NT2/D1 (cell line): ENCODE measurements around the gene CRYBG1.

Experiments used
- DNase-seq: peaks from one replicate; pipeline ENCODE4 v3.0.0-alpha.2; 2011; ENCODE audit warnings: low read depth, low spot score
- H3K27me3 ChIP-seq: 2 replicates; pipeline ENCODE4 v1.6.0; 2011; ENCODE audit warnings: mild to moderate bottlenecking; ENCODE audit not compliant: insufficient read length, insufficient read depth
- H3K36me3 ChIP-seq: 2 replicates; pipeline ENCODE4 v1.6.1; 2011; ENCODE audit warnings: mild to moderate bottlenecking, low read length, mixed read lengths; ENCODE audit not compliant: insufficient read depth, insufficient read length
- H3K4me1 ChIP-seq: 2 replicates; pipeline ENCODE4 v1.5.1; 2011; ENCODE audit not compliant: insufficient read depth, insufficient read length
- H3K4me3 ChIP-seq: 2 replicates; pipeline ENCODE4 v1.5.1; 2011; ENCODE audit warnings: low read depth; ENCODE audit not compliant: insufficient read length
- H3K9ac ChIP-seq: 2 replicates; pipeline ENCODE4 v1.6.0; 2011; ENCODE audit warnings: low read depth; ENCODE audit not compliant: insufficient read length
- H3K9me3 ChIP-seq: 2 replicates; pipeline ENCODE4 v1.5.1; 2011; ENCODE audit warnings: mild to moderate bottlenecking, low read length; ENCODE audit not compliant: insufficient read depth
- SUZ12 ChIP-seq: IDR thresholded peaks from 2 replicates; pipeline ENCODE4 v1.6.1; 2011; ENCODE audit not compliant: insufficient read length, insufficient read depth; ENCODE audit errors: extremely low read depth
- YY1 ChIP-seq: IDR thresholded peaks from 2 replicates; pipeline ENCODE4 v1.6.1; 2011; ENCODE audit not compliant: insufficient read length, insufficient read depth
- ZNF274 ChIP-seq: IDR thresholded peaks from 2 replicates; pipeline ENCODE4 v1.6.1; 2011; ENCODE audit warnings: mild to moderate bottlenecking, low read depth, low read length

Gene CRYBG1

DNA sequence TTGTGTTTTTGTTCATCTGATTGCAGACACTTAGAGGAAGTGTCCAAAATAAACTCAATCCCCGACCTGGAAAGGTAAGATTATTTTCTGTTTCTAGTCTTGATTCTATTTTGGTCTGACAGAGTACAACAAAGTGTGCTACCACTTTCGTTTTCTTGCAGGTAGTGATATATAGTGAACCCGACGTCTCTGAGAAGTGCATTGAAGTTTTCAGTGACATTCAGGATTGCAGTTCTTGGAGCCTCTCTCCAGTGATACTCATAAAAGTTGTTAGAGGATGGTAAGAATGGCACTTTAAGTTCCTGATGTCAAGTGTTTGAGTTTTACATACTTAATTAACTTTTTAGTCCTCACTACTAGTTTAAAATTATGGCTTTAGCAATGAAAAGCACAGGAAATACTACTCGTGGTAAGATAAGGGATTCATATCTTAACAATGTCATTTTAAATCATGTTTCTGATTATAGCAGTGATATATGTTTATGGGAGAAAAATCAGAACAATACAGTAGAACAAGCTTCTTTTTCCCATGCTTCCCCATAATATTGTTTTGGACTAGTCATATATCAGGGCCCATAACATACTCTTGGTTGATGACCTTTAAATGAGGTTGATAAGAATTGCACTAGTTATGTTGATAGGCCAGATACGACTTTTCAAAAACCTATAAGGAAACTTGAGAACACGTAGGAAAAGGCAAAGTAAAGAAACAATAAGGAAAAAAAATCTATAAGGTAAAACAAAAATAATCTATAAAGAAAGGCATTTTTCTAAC is 164.8 kb downstream of the CRYBG1 start:
- Histone ChIP-seq H3K4me3 (no peak overlapping the region), H3K9me3 (no peaks in the 10 kb centered on the region), H3K9ac (no peak overlapping the region), H3K4me1 (no peaks in the 10 kb centered on the region), H3K27me3 (no peaks in the 10 kb centered on the region), H3K36me3 (no peaks in the 10 kb centered on the region)
- no peak for DNase-seq
- TF ChIP-seq ZNF274, result no peak
- TF ChIP-seq YY1, result no peak
- TF ChIP-seq SUZ12, result no peak

DNA sequence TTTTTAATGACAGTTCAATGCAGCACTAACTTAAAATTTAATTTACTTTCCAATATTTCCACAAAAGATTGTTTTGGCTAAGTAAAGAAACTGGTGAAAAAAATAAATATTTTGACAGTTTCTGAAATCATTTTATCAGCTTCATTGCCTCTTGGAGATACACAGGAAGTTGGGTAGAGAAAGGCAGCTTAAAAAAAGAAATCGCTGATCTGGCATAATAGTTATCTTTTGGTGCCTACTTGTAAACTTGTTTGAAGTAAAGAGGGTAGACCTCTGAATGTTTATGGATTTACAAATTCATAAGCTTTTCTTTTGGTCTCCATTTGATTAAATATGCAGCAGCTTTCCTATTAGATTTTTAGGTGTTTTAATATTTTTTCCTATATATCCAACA is 165.4 kb downstream of the CRYBG1 start:
- no peak overlapping the region for H3K4me3 ChIP-seq

DNA sequence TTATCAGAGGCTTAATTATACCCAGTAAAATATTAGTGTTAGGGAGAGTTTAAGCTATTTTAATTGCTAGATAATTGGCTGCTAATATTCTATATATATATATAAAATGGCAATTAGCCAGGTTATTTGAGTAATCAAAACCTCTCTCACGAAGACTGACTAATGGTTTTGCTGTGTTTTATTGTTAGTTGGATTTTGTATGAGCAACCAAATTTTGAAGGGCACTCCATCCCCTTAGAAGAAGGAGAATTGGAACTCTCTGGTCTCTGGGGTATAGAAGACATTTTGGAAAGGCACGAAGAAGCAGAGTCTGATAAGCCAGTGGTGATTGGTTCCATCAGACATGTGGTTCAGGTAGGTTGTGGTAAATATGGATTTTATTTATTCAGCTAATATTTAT is 166.6 kb downstream of the CRYBG1 start:
- Histone ChIP-seq H3K36me3 (no peaks in the 10 kb centered on the region), H3K9ac (no peak overlapping the region), H3K4me1 (no peaks in the 10 kb centered on the region), H3K4me3 (no peak overlapping the region), H3K27me3 (no peaks in the 10 kb centered on the region), H3K9me3 (no peaks in the 10 kb centered on the region)
- TF ChIP-seq YY1 (no peak), ZNF274 (no peak), SUZ12 (no peak)
- no peak for DNase-seq

More for the DNA sequence above, 165.4 kb downstream of the CRYBG1 start:
- Histone ChIP-seq H3K9me3 (no peaks in the 10 kb centered on the region), H3K4me1 (no peaks in the 10 kb centered on the region), H3K9ac (no peak overlapping the region), H3K36me3 (no peaks in the 10 kb centered on the region), H3K27me3 (no peaks in the 10 kb centered on the region)
- TF ChIP-seq ZNF274, result no peak
- no peak for TF ChIP-seq SUZ12
- TF ChIP-seq YY1, result no peak
- no peak for DNase-seq

DNA sequence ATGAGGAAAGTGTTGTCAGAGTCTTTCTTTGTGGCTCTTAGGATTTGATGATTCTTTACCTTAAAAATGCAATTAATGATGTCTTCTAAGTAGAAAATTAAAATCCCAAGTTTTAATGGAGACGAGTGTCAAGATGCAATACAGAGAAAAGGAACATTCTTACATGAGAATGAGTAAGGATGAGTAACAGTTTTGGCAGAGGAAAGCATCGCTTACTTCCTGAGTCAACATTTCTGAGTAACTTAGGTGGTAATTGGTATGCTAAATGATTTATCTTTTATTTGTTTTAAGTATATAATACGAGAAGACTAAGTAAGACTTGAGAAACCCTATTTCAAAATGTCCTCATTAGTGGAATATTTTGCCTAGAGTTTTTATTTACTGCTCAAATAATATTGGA is 167.5 kb downstream of the CRYBG1 start:
- TF ChIP-seq YY1 (no peak), SUZ12 (no peak), ZNF274 (no peak)
- Histone ChIP-seq H3K4me3 (no peak overlapping the region), H3K9me3 (no peaks in the 10 kb centered on the region), H3K36me3 (no peaks in the 10 kb centered on the region), H3K9ac (no peak overlapping the region), H3K4me1 (no peaks in the 10 kb centered on the region), H3K27me3 (no peaks in the 10 kb centered on the region)
- DNase-seq, result no peak

DNA sequence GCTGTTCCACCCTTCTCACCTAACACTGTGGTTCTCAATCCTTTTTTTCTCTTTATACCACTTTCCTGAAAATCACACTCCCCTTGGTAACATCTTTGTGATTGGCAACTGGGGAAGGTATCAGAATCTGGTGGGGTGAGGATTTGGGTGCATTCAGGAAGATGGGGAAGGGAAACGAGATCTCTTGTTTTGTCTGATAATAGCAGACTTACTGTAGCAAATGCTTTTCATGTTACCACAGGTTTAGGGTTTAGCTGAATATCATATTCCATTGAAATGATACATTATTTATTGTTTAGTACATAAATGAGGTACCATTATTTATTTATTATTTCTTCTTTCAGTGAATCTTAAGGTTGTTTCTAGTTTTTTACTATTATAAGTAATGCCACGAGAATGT is 168.0 kb downstream of the CRYBG1 start:
- no peaks in the 10 kb centered on the region for H3K27me3 ChIP-seq
- H3K4me1 ChIP-seq, result no peaks in the 10 kb centered on the region
- no peaks in the 10 kb centered on the region for H3K9me3 ChIP-seq
- H3K36me3 ChIP-seq, result no peaks in the 10 kb centered on the region
- H3K4me3 ChIP-seq, result no peak overlapping the region
- H3K9ac ChIP-seq, result no peak overlapping the region
- DNase-seq, result no peak
- TF ChIP-seq ZNF274 (no peak), SUZ12 (no peak), YY1 (no peak)

DNA sequence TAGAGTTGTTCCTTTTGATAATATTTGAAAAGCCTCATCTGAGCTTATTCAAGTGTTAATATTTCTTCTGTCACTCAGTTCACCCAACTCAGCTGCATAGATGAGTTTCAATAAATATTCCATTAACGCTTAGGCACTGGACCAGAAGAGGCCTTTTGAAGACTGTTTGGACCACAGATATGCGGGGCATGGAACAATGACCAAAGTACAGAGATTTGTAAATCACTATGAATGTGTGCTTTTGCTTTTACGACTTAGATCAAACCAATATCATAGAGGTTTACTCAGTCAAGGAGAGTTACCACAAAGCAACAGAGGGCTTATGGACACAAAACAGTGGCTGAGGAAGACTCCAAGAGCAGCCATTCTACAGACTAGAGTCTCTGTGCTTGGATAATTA is 168.9 kb downstream of the CRYBG1 start:
- DNase-seq, result no peak
- H3K27me3 ChIP-seq, result no peaks in the 10 kb centered on the region
- H3K4me1 ChIP-seq, result no peaks in the 10 kb centered on the region
- no peak overlapping the region for H3K4me3 ChIP-seq
- H3K9me3 ChIP-seq, result no peaks in the 10 kb centered on the region
- no peaks in the 10 kb centered on the region for H3K36me3 ChIP-seq
- H3K9ac ChIP-seq, result no peak overlapping the region
- TF ChIP-seq SUZ12 (no peak), ZNF274 (no peak), YY1 (no peak)

DNA sequence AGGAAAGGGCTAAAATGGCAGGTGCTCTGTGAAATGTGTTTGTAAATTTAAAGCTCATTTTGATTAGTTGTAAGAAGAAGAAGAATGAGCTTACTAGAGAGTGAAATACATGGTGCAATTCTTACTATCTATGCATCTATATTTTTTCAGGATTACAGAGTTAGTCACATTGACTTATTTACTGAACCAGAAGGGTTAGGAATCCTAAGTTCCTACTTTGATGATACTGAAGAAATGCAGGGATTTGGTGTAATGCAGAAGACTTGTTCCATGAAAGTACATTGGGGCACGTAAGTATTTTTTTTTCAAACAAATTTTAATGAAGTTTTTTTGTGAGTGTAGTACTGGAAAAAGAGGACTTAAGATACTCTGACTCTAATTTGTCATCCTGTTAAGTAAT is 169.5 kb downstream of the CRYBG1 start:
- H3K4me3 ChIP-seq, result no peak overlapping the region
- no peaks in the 10 kb centered on the region for H3K36me3 ChIP-seq
- no peak for DNase-seq
- no peak overlapping the region for H3K9ac ChIP-seq
- H3K4me1 ChIP-seq, result no peaks in the 10 kb centered on the region
- no peak for TF ChIP-seq YY1
- TF ChIP-seq SUZ12, result no peak
- no peak for TF ChIP-seq ZNF274
- no peaks in the 10 kb centered on the region for H3K27me3 ChIP-seq
- H3K9me3 ChIP-seq, result no peaks in the 10 kb centered on the region
